ENCODE data around the gene CLPTM1L.

DNA sequence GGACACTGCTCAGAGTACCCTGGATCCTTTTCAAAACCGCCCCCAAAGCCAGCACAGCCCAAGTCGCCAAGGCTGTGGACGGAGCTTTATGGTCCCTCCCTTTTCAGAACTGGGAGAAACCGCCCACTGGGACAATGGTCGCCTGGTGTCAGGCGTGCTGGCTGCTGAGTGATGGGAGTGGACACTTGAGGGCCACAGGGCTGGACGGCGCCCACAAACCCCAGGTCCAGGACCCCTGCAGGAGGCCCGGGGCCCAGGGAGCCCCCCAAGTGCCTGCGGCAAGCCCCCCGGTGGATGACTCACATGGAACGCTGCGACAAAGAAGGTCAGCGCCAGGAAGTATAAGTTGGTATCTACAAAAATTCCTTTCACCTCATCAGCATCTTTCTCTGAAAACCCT lies 10.9 kb downstream of the CLPTM1L start:
- TF ChIP-seq SUZ12 (IDR thresholded peaks at IDR 0.05; ENCODE audit: extremely low read depth, insufficient read depth, insufficient read length) (no peak), YY1 (IDR thresholded peaks at IDR 0.05; ENCODE audit: insufficient read depth, insufficient read length) (no peak)

All from NT2/D1 (cell line).